ENCODE results near the gene PLEKHO1.
"Not testable (repeated sequence)": the region's sequence is repeated elsewhere in the genome, so short reads cannot be mapped to it uniquely, and the experiment has no call there.

Gene PLEKHO1

DNA sequence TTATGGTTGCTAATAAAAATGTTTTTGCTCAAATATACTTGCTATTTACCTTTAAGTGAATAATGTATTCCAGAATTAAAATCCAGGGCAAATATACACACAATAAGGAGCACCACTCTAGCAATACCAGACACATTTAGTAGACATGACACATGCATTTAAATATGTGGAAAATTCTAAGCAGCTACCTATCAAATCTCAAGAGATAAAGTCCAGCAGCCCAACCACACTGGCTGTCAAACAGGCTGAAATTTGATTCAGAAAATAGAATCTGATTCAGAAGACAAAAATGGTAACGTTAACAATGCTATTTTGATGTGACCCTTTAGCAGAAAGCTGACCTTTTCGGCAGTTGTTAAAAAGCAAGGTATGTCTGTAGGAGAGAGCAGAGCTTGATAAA is 42.3 kb downstream of the PLEKHO1 start:
- in situ Hi-C loops (cut with HindIII; ENCODE audit: low sequenced_read_pairs): no loop called here
- no peak for TF ChIP-seq CTCF (IDR thresholded peaks at IDR 0.05; ENCODE audit: low read depth, low read length, missing control alignments)
- H3K4me3 ChIP-seq (ENCODE audit: low read depth, low read length): no peak overlapping the region
- peak; percentile 13 for DNase-seq (ENCODE audit: low read depth)

- no peak for DNase-seq (ENCODE audit: low read depth)
- in situ Hi-C loops (cut with HindIII; ENCODE audit: low sequenced_read_pairs): no loop called here
- no peak for TF ChIP-seq CTCF (IDR thresholded peaks at IDR 0.05; ENCODE audit: low read depth, low read length, missing control alignments)
- no peak overlapping the region for H3K4me3 ChIP-seq (ENCODE audit: low read depth, low read length)
These were observed 44.8 kb downstream of the PLEKHO1 start for GRCh38 chr1:150194381-150195031.

DNA sequence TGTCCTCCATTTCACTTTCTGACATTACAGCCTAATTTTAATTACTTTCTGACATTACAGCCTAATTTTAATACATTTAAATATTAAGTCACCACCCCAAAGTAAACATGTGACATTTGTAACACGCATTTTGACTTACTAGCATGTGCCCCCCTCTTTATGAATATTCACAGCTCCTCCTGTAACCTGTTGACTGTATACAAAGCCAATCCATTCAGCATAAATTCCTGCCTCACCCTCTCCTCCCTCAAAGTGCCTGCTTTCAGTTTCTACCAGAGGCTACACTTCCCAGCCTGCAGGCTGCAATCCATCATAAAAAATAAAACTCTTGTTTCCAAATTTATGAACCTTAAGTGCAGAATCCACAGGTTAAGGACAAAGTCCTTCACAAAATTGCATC is 46.7 kb downstream of the PLEKHO1 start:
- no peak overlapping the region for H3K4me3 ChIP-seq (ENCODE audit: low read depth, low read length)
- no peak for DNase-seq (ENCODE audit: low read depth)
- no peak for TF ChIP-seq CTCF (IDR thresholded peaks at IDR 0.05; ENCODE audit: low read depth, low read length, missing control alignments)
- in situ Hi-C loops (cut with HindIII; ENCODE audit: low sequenced_read_pairs): no loop called here

GRCh38 chr1:150207281-150207971 is 57.7 kb downstream of the PLEKHO1 start:
- H3K4me3 ChIP-seq (ENCODE audit: low read depth, low read length): no peak overlapping the region
- no peak for DNase-seq (ENCODE audit: low read depth)
- in situ Hi-C loops (cut with HindIII; ENCODE audit: low sequenced_read_pairs): no loop called here
- TF ChIP-seq CTCF (IDR thresholded peaks at IDR 0.05; ENCODE audit: low read depth, low read length, missing control alignments): no peak

DNA sequence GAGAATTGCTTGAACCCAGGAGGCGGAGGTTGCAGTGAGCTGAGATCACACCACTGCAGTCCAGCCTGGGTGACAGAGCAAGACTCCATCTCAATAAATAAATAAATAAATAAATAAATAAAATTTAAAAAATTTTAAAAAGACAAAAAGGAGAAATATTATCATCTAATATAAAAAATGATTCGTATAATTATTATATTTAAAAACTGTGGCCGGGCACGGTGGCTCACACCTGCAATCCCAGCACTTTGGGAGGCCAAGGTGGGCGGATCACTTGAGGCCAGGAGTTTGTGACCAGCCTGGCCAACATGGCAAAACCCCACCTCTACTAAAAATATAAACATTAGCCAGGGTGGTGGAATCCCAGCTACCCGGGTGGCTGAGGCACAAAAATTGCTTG is 58.7 kb downstream of the PLEKHO1 start:
- DNase-seq (ENCODE audit: low read depth); H3K4me3 ChIP-seq (ENCODE audit: low read depth, low read length); in situ Hi-C loops (cut with HindIII; ENCODE audit: low sequenced_read_pairs): not testable (repeated sequence)

Data from astrocyte of the cerebellum (primary cell).